Measurements from ENCODE around the gene NALCN. TPM values are rescaled to one million over a fixed set of nuclear protein-coding genes. Genes with fewer than 3 reads are reported as not detected.
A peak's percentile ranks its signal among the peaks of the same experiment; 100 is the strongest.

NALCN gene
- total RNA-seq, 4 donors from 2014 or later = 0.76 to 3.3 (median 1.8) TPM

GRCh38 chr13:101453784-101454201 is 37.5 kb upstream of the NALCN start:
- 4% methylated on average over 38 of the region's 41 CpGs for WGBS
- H3K36me3 ChIP-seq = no peaks in the 10 kb centered on the region
- no peaks in the 10 kb centered on the region for H3K9me3 ChIP-seq
- H3K27ac ChIP-seq = peak overlapping the region; percentile 60
- peaks cover 24% of the 10 kb centered on the region for H3K4me1 ChIP-seq
- TF ChIP-seq CTCF (IDR thresholded peaks at IDR 0.05) = peak in 1 of 2 donors; percentile 26
- TF ChIP-seq POLR2AphosphoS5 (IDR thresholded peaks at IDR 0.05) = no peak
- TF ChIP-seq EP300 (IDR thresholded peaks at IDR 0.05) = no peak
- H3K4me3 ChIP-seq = peak overlapping the region; percentile 58
- H3K27me3 ChIP-seq = peaks cover 3% of the 10 kb centered on the region
- no peak for DNase-seq (ENCODE audit: low spot score in 2 of 2)

GRCh38 chr13:101452519-101453485 is 36.5 kb upstream of the NALCN start, which contains the start of gene ITGBL1:
Gene ITGBL1, plus strand, starts transcription at chr13:101452675. Its CDS starts 159 bp downstream, at chr13:101452834.
- H3K27me3 ChIP-seq = peaks cover 3% of the 10 kb centered on the region
- H3K9me3 ChIP-seq = no peaks in the 10 kb centered on the region
- peak; percentile 68 to 85 for DNase-seq (ENCODE audit: low spot score in 2 of 2)
- H3K4me3 ChIP-seq = peak within 1 kb of the TSS; percentile 58
- 34% methylated on average over 18 of the region's 18 CpGs for WGBS
- TF ChIP-seq POLR2A (IDR thresholded peaks at IDR 0.05) = no peak
- TF ChIP-seq CTCF (IDR thresholded peaks at IDR 0.05) = no peak
- no peak for TF ChIP-seq POLR2AphosphoS5 (IDR thresholded peaks at IDR 0.05)
- no peak for TF ChIP-seq EP300 (IDR thresholded peaks at IDR 0.05)
- H3K36me3 ChIP-seq = no peaks in the 10 kb centered on the region
- H3K4me1 ChIP-seq = peaks cover 24% of the 10 kb centered on the region
- peak within 1 kb of the TSS; percentile 60 for H3K27ac ChIP-seq

GRCh38 chr13:101451641-101452040 is 35.3 kb upstream of the NALCN start:
- Histone ChIP-seq H3K4me3 (no peak overlapping the region), H3K4me1 (peaks cover 24% of the 10 kb centered on the region), H3K27me3 (peaks cover 3% of the 10 kb centered on the region), H3K27ac (no peak overlapping the region), H3K36me3 (no peaks in the 10 kb centered on the region), H3K9me3 (no peaks in the 10 kb centered on the region)
- DNase-seq (ENCODE audit: low spot score in 2 of 2) = no peak
- no peak for TF ChIP-seq EP300 (IDR thresholded peaks at IDR 0.05)
- TF ChIP-seq CTCF (IDR thresholded peaks at IDR 0.05) = no peak
- no peak for TF ChIP-seq POLR2A (IDR thresholded peaks at IDR 0.05)
- no peak for TF ChIP-seq POLR2AphosphoS5 (IDR thresholded peaks at IDR 0.05)

- TF ChIP-seq EP300 (IDR thresholded peaks at IDR 0.05) (no peak), POLR2A (IDR thresholded peaks at IDR 0.05) (no peak), CTCF (IDR thresholded peaks at IDR 0.05) (no peak), POLR2AphosphoS5 (IDR thresholded peaks at IDR 0.05) (no peak)
- Histone ChIP-seq H3K36me3 (no peaks in the 10 kb centered on the region), H3K4me3 (no peak overlapping the region), H3K27ac (peak overlapping the region; percentile 27), H3K27me3 (peaks cover 3% of the 10 kb centered on the region), H3K9me3 (no peaks in the 10 kb centered on the region), H3K4me1 (peaks cover 22% of the 10 kb centered on the region)
- WGBS = 97% methylated on average over 2 of the region's 2 CpGs
- DNase-seq (ENCODE audit: low spot score in 2 of 2) = no peak
Observed at GRCh38 chr13:101450749-101451130, 34.4 kb upstream of the NALCN start.

Measured in suprapubic skin (tissue), 4 donors.